Glutamatergic neuron (in vitro differentiated cells): ENCODE measurements around the gene NPTX1. TPM values are rescaled to one million over a fixed set of nuclear protein-coding genes. Genes with fewer than 3 reads are reported as not detected.
A peak's percentile ranks its signal among the peaks of the same experiment; 100 is the strongest.

Source experiments
- DNase-seq: peaks from one replicate; pipeline ENCODE4 v3.0.0; 2022
- H3K27ac Mint-ChIP-seq: one replicate; pipeline ENCODE4 v1.8.0; 2020; ENCODE audit warnings: mild to moderate bottlenecking, mixed read lengths, inconsistent platforms; ENCODE audit not compliant: unreplicated experiment
- H3K27me3 Mint-ChIP-seq: one replicate; pipeline ENCODE4 v1.8.0; 2020; ENCODE audit warnings: mild to moderate bottlenecking, moderate library complexity, mixed read lengths, inconsistent platforms; ENCODE audit not compliant: unreplicated experiment
- H3K36me3 Mint-ChIP-seq: one replicate; pipeline ENCODE4 v1.8.0; 2020; ENCODE audit warnings: mild to moderate bottlenecking, mixed read lengths, inconsistent platforms; ENCODE audit not compliant: unreplicated experiment
- H3K4me1 Mint-ChIP-seq: one replicate; pipeline ENCODE4 v1.8.0; 2020; ENCODE audit warnings: mild to moderate bottlenecking, low read depth, mixed read lengths, inconsistent platforms; ENCODE audit not compliant: unreplicated experiment
- H3K4me3 Mint-ChIP-seq: one replicate; pipeline ENCODE4 v1.8.0; 2020; ENCODE audit warnings: mild to moderate bottlenecking, mixed read lengths, inconsistent platforms; ENCODE audit not compliant: unreplicated experiment
- H3K9me3 Mint-ChIP-seq: one replicate; pipeline ENCODE4 v1.8.0; 2020; ENCODE audit warnings: mild to moderate bottlenecking, moderate library complexity, mixed read lengths, inconsistent platforms; ENCODE audit not compliant: unreplicated experiment
- total RNA-seq: library from RNA; stranded (reverse); fragmentation: NEBNext Ultra II Directional; extraction: Animal tissue kit (Norgen Biotek cat#: 25700); gene quantifications from one replicate; pipeline ENCODE4 v1.2.1, GENCODE V29; 2021; ENCODE audit not compliant: unreplicated experiment
- TF ChIP-seq, protein P1 (sequence below): fragments of 200-600 bp; sonication (generic); IDR thresholded peaks from one replicate; pipeline ENCODE4 v1.5.0; 2021; ENCODE audit not compliant: partially characterized antibody, unreplicated experiment

NPTX1 gene
- total RNA-seq, 1 donor from 2014 or later: 18.1 TPM

GRCh38 chr17:80492343-80493136 is 16.1 kb upstream of the NPTX1 start:
- H3K27ac Mint-ChIP-seq: peak overlapping the region; percentile 92
- H3K4me1 Mint-ChIP-seq: peaks cover 11% of the 10 kb centered on the region
- H3K27me3 Mint-ChIP-seq: peaks cover 23% of the 10 kb centered on the region

GRCh38 chr17:80491478-80492342 is 15.3 kb upstream of the NPTX1 start:
- H3K4me3 Mint-ChIP-seq: no peak overlapping the region
- H3K36me3 Mint-ChIP-seq: no peaks in the 10 kb centered on the region
- peaks cover 23% of the 10 kb centered on the region for H3K27me3 Mint-ChIP-seq
- H3K27ac Mint-ChIP-seq: peak overlapping the region; percentile 78
- peaks cover 24% of the 10 kb centered on the region for H3K9me3 Mint-ChIP-seq
- H3K4me1 Mint-ChIP-seq: peaks cover 14% of the 10 kb centered on the region
- TF ChIP-seq, protein P1, sequence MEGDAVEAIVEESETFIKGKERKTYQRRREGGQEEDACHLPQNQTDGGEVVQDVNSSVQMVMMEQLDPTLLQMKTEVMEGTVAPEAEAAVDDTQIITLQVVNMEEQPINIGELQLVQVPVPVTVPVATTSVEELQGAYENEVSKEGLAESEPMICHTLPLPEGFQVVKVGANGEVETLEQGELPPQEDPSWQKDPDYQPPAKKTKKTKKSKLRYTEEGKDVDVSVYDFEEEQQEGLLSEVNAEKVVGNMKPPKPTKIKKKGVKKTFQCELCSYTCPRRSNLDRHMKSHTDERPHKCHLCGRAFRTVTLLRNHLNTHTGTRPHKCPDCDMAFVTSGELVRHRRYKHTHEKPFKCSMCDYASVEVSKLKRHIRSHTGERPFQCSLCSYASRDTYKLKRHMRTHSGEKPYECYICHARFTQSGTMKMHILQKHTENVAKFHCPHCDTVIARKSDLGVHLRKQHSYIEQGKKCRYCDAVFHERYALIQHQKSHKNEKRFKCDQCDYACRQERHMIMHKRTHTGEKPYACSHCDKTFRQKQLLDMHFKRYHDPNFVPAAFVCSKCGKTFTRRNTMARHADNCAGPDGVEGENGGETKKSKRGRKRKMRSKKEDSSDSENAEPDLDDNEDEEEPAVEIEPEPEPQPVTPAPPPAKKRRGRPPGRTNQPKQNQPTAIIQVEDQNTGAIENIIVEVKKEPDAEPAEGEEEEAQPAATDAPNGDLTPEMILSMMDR: no peak
- peak; percentile 74 for DNase-seq

More at GRCh38 chr17:80492343-80493136, 16.1 kb upstream of the NPTX1 start:
- DNase-seq: no peak
- Mint-ChIP-seq H3K4me3 (peak overlapping the region; percentile 66), H3K36me3 (no peaks in the 10 kb centered on the region), H3K9me3 (peaks cover 24% of the 10 kb centered on the region)
- TF ChIP-seq, protein P1: no peak

DNA sequence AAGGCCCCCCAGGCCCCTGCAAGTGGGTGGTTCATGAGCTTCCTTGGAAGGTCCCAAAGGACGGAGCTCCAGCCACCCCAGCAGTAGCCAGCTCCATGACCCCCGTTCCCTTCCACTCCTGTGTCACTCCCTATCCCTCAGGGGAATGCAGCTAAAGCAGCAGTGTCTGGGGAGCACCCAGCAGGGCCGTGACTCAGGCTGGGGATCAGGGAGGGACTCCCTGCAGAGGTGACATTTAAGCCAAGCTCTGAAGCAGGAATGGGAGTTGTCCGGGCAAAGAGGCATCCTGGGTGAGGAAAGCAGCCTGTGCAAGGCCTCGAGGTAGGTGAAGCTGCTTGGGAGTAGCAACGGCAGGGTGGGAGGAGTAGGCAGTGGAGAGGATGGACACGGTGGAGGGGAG is 11.1 kb upstream of the NPTX1 start:
- TF ChIP-seq, protein P1: no peak
- Mint-ChIP-seq H3K4me1 (peaks cover 14% of the 10 kb centered on the region), H3K36me3 (no peaks in the 10 kb centered on the region), H3K27me3 (peaks cover 22% of the 10 kb centered on the region), H3K27ac (no peak overlapping the region), H3K9me3 (peaks cover 25% of the 10 kb centered on the region), H3K4me3 (no peak overlapping the region)
- DNase-seq: no peak

DNA sequence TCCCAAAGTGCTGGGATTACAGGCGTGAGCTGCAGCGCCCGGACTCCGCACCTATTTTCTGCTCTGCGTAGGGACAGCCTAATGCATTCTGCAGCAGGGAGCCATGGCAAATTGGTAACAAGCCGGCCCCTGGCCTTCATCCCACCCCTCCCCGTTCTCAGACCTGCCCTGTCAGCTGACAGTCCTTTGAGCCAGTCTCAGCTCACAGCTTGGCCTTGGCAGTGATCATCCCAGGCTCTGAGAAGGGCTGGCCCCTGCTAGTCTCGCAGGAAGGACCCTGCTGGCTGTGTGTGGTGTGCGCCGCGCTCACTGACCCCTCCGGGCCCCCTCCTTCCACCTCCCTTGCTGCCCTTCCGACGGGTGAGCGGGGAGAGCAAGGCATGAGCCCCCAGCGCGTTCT is 10.3 kb upstream of the NPTX1 start:
- no peaks in the 10 kb centered on the region for H3K36me3 Mint-ChIP-seq
- peaks cover 14% of the 10 kb centered on the region for H3K4me1 Mint-ChIP-seq
- peaks cover 19% of the 10 kb centered on the region for H3K9me3 Mint-ChIP-seq
- peak overlapping the region; percentile 81 for H3K27ac Mint-ChIP-seq
- peak; percentile 56 for DNase-seq
- peaks cover 15% of the 10 kb centered on the region for H3K27me3 Mint-ChIP-seq
- H3K4me3 Mint-ChIP-seq: no peak overlapping the region
- TF ChIP-seq, protein P1: no peak
